Cardiac muscle cell (in vitro differentiated cells and primary cell): ENCODE measurements around the gene AFG1L. TPM values are rescaled to one million over a fixed set of nuclear protein-coding genes. Genes with fewer than 3 reads are reported as not detected.
A peak's percentile ranks its signal among the peaks of the same experiment; 100 is the strongest.

Experiments
- DNase-seq, 2 donors: peaks; one replicate each; pipeline versions ENCODE4 v3.0.0 to v3.0.0-alpha.2; 2010 to 2017; ENCODE audit warnings: low read depth in 1 of 2, low spot score in 1 of 2
- H3K27ac ChIP-seq: fragments of 200-600 bp; sonication (generic); 2 replicates; pipeline ENCODE4 v1.5.1; 2016
- H3K27me3 ChIP-seq: fragments of 200-600 bp; sonication (generic); 2 replicates; pipeline ENCODE4 v1.6.0; 2016; ENCODE audit warnings: control low read depth
- H3K36me3 ChIP-seq: fragments of 200-600 bp; sonication (generic); 2 replicates; pipeline ENCODE4 v1.5.1; 2016; ENCODE audit warnings: control low read depth
- H3K4me1 ChIP-seq: fragments of 200-600 bp; sonication (generic); 2 replicates; pipeline ENCODE4 v1.8.1; 2017; ENCODE audit warnings: low read depth, mild to moderate bottlenecking, mixed run types
- H3K4me3 ChIP-seq: fragments of 200-600 bp; sonication (generic); 2 replicates; pipeline ENCODE4 v1.5.1; 2016; ENCODE audit warnings: mild to moderate bottlenecking
- H3K9me3 ChIP-seq: fragments of 200-600 bp; sonication (generic); 2 replicates; pipeline ENCODE4 v1.5.1; 2017; ENCODE audit warnings: low read depth, mild to moderate bottlenecking, control low read depth
- CTCF ChIP-seq: IDR thresholded peaks from 2 replicates; pipeline ENCODE4 v1.5.1; 2012; ENCODE audit warnings: low read depth, mild to moderate bottlenecking, low read length
- polyA plus RNA-seq: library from polyadenylated mRNA; unstranded; fragments of >200 nt; fragmentation: Nextera tagmentation; extraction: Ambion mirVana; gene quantifications from 2 replicates; pipeline ENCODE4 v1.2.1, GENCODE V29; 2016
- total RNA-seq: library from RNA; depleted of rRNA; stranded (reverse); fragments of >200 nt; gene quantifications from 2 replicates; pipeline ENCODE4 v1.2.3, GENCODE V29; 2016

Gene AFG1L
- total and polyA plus RNA-seq, 2 experiments from 2014 or later: 7.7 to 8.8 TPM

GRCh38 chr6:108561742-108562502, 267.1 kb downstream of the AFG1L start:
- peak in 1 of 2 donors; percentile 38 for DNase-seq
- Histone ChIP-seq H3K9me3 (no peaks in the 10 kb centered on the region), H3K27me3 (peaks cover 18% of the 10 kb centered on the region), H3K4me3 (peak overlapping the region; percentile 77), H3K36me3 (no peaks in the 10 kb centered on the region), H3K4me1 (peaks cover 20% of the 10 kb centered on the region), H3K27ac (no peak overlapping the region)
- TF ChIP-seq CTCF: no peak

GRCh38 chr6:108562503-108562993, 267.7 kb downstream of the AFG1L start:
- H3K9me3 ChIP-seq: no peaks in the 10 kb centered on the region
- no peak for TF ChIP-seq CTCF
- peak overlapping the region; percentile 77 for H3K4me3 ChIP-seq
- H3K27me3 ChIP-seq: peaks cover 18% of the 10 kb centered on the region
- DNase-seq: peak; percentile 72 to 80
- no peak overlapping the region for H3K27ac ChIP-seq
- peaks cover 4% of the 10 kb centered on the region for H3K36me3 ChIP-seq
- H3K4me1 ChIP-seq: peaks cover 20% of the 10 kb centered on the region

GRCh38 chr6:108563292-108563691, 268.4 kb downstream of the AFG1L start:
- Histone ChIP-seq H3K9me3 (no peaks in the 10 kb centered on the region), H3K4me3 (peak overlapping the region; percentile 77), H3K4me1 (peaks cover 20% of the 10 kb centered on the region), H3K36me3 (peaks cover 4% of the 10 kb centered on the region), H3K27ac (no peak overlapping the region), H3K27me3 (peaks cover 18% of the 10 kb centered on the region)
- DNase-seq: no peak
- no peak for TF ChIP-seq CTCF

- peaks cover 4% of the 10 kb centered on the region for H3K36me3 ChIP-seq
- DNase-seq: peak in 1 of 2 donors; percentile 80
- H3K4me3 ChIP-seq: no peak overlapping the region
- no peak overlapping the region for H3K27ac ChIP-seq
- peaks cover 18% of the 10 kb centered on the region for H3K27me3 ChIP-seq
- no peak for TF ChIP-seq CTCF
- H3K9me3 ChIP-seq: no peaks in the 10 kb centered on the region
- H3K4me1 ChIP-seq: peaks cover 20% of the 10 kb centered on the region
These were observed 269.3 kb downstream of the AFG1L start for GRCh38 chr6:108564178-108564577.

GRCh38 chr6:108565091-108565766, 270.4 kb downstream of the AFG1L start:
- TF ChIP-seq CTCF: no peak
- H3K36me3 ChIP-seq: peaks cover 4% of the 10 kb centered on the region
- H3K9me3 ChIP-seq: no peaks in the 10 kb centered on the region
- DNase-seq: no peak
- no peak overlapping the region for H3K4me3 ChIP-seq
- peaks cover 20% of the 10 kb centered on the region for H3K4me1 ChIP-seq
- H3K27me3 ChIP-seq: peaks cover 18% of the 10 kb centered on the region
- H3K27ac ChIP-seq: no peak overlapping the region
